ENCODE results near the gene ITIH2.
"Not testable (repeated sequence)": the region's sequence is repeated elsewhere in the genome, so short reads cannot be mapped to it uniquely, and the experiment has no call there.

The ITIH2 gene

GRCh38 chr10:7755103-7755502, 52.0 kb downstream of the ITIH2 start:
- no peak for DNase-seq

- no peak for DNase-seq
These were observed 53.4 kb downstream of the ITIH2 start for GRCh38 chr10:7756360-7756992.

- DNase-seq, result no peak
These were observed 60.8 kb downstream of the ITIH2 start for GRCh38 chr10:7763929-7764328.

- no peak for DNase-seq
These were observed 63.1 kb downstream of the ITIH2 start for GRCh38 chr10:7766241-7766640.

- no peak for DNase-seq
These were observed 64.1 kb downstream of the ITIH2 start for GRCh38 chr10:7767209-7767608.

- DNase-seq, result no peak
These were observed 65.3 kb downstream of the ITIH2 start for GRCh38 chr10:7768417-7768816.

GRCh38 chr10:7773845-7774801, 71.0 kb downstream of the ITIH2 start:
- DNase-seq, result no peak

- no peak for DNase-seq
These were observed 73.7 kb downstream of the ITIH2 start for GRCh38 chr10:7776777-7777176.

- DNase-seq, result not testable (repeated sequence)
These were observed 79.1 kb downstream of the ITIH2 start for GRCh38 chr10:7782194-7782593.

GRCh38 chr10:7786430-7786829, 83.3 kb downstream of the ITIH2 start:
- DNase-seq, result no peak

- no peak for DNase-seq
These were observed 84.2 kb downstream of the ITIH2 start for GRCh38 chr10:7787150-7787856.

- peak; percentile 96 for DNase-seq
These were observed 84.9 kb downstream of the ITIH2 start, which contains the start of the genes ATP5F1C and KIN for GRCh38 chr10:7787857-7788638. ATP5F1C (plus strand) TSS chr10:7788177; CDS start chr10:7788208, 31 bp downstream. KIN (minus strand) TSS chr10:7787993; CDS start chr10:7787933, 60 bp downstream.

- DNase-seq, result no peak
These were observed 85.6 kb downstream of the ITIH2 start for GRCh38 chr10:7788639-7789286.

GRCh38 chr10:7789390-7789789, 86.3 kb downstream of the ITIH2 start:
- DNase-seq, result no peak

GRCh38 chr10:7792541-7792940, 89.4 kb downstream of the ITIH2 start:
- DNase-seq, result no peak

GRCh38 chr10:7794251-7795026, 91.3 kb downstream of the ITIH2 start:
- DNase-seq, result no peak

- DNase-seq, result no peak
These were observed 92.5 kb downstream of the ITIH2 start for GRCh38 chr10:7795605-7796004.

GRCh38 chr10:7797582-7797981, 94.5 kb downstream of the ITIH2 start:
- DNase-seq, result no peak

All from activated effector memory CD4-positive, alpha-beta T cell treated with Interleukin-2 at 50 U/mL for 16 hours (primary cell).